Activated B cell treated with CpG ODN at 0.5 μM for 24 hours (primary cell): Measurements from ENCODE around the gene POLR2F. TPM values are rescaled to one million over a fixed set of nuclear protein-coding genes. Genes with fewer than 3 reads are reported as not detected.

Experiments used
- ATAC-seq: fragments of 200-7000 bp; cut with Tn5 transposase; one replicate; pipeline ENCODE4 v1.10.0; 2021; ENCODE audit warnings: low read depth, mild to moderate bottlenecking, moderate library complexity
- CTCF ChIA-PET: fragments of 350-600 bp; sonication (Branson Sonifier 250); formaldehyde crosslinking; loops from one replicate; lab custom pipeline; 2021; ENCODE audit warnings: antibody characterized with exemption; lab: Charles Lee
- POLR2A ChIA-PET: fragments of 350-600 bp; sonication (Branson Sonifier 250); formaldehyde crosslinking; loops from one replicate; lab custom pipeline; 2021; ENCODE audit warnings: antibody characterized with exemption; lab: Charles Lee
- DNase-seq: peaks from one replicate; pipeline ENCODE4 v3.0.0; 2022
- H3K27ac Mint-ChIP-seq: one replicate; pipeline ENCODE4 v1.8.0; 2020; ENCODE audit warnings: mixed read lengths
- H3K27me3 Mint-ChIP-seq: one replicate; pipeline ENCODE4 v1.8.0; 2021; ENCODE audit warnings: mixed read lengths
- H3K36me3 Mint-ChIP-seq: one replicate; pipeline ENCODE4 v1.8.0; 2021; ENCODE audit warnings: low read depth, mixed read lengths
- H3K4me1 Mint-ChIP-seq: one replicate; pipeline ENCODE4 v1.8.0; 2021; ENCODE audit warnings: mixed read lengths
- H3K4me3 Mint-ChIP-seq: one replicate; pipeline ENCODE4 v1.8.0; 2020; ENCODE audit warnings: mild to moderate bottlenecking, mixed read lengths
- H3K9me3 Mint-ChIP-seq: one replicate; pipeline ENCODE4 v1.8.0; 2020; ENCODE audit warnings: mixed read lengths
- CTCF ChIP-seq: fragments of 200-600 bp; IDR thresholded peaks from one replicate; pipeline ENCODE4 v1.8.0; 2022; ENCODE audit warnings: antibody characterized with exemption, mild to moderate bottlenecking
- intact Hi-C: fragments of 100-400 bp; cut with micrococcal nuclease; formaldehyde crosslinking; loops from one replicate; pipeline ENCODE4 v1.15.1; 2024
- total RNA-seq: library from RNA; stranded (reverse); gene quantifications from 2 replicates; pipeline ENCODE4 v1.2.3, GENCODE V29; 2022

POLR2F gene
- total RNA-seq, 1 donor from 2014 or later = 47.8 TPM

GRCh38 chr22:37906364-37907008 is 47.0 kb upstream of the POLR2F start:
- no peak for TF ChIP-seq CTCF
- peak; percentile 43 for DNase-seq
- ChIA-PET CTCF (interaction anchor here (0.9 to 1.7 kb wide), 8 partner anchors 9 to 61 kb away, joined by 3 to 10 read pairs (median 6); no protein-coding TSS in a partner anchor), POLR2A (interaction anchor here (0.9 to 1.8 kb wide), 4 partner anchors 9 to 62 kb away, joined by 4 to 6 read pairs (median 5); partner anchors contain the start of gene ANKRD54)
- Mint-ChIP-seq H3K27me3 (no peaks in the 10 kb centered on the region), H3K4me1 (peaks cover 22% of the 10 kb centered on the region), H3K4me3 (peak overlapping the region; percentile 81), H3K9me3 (no peaks in the 10 kb centered on the region), H3K27ac (peak overlapping the region; percentile 70), H3K36me3 (peaks cover 2% of the 10 kb centered on the region)
- intact Hi-C loops = loop anchor here (1.0 kb wide), 3 partner anchors 28 to 62 kb away; partner anchors contain the start of gene ANKRD54
- ATAC-seq = peak; percentile 11

- peaks cover 22% of the 10 kb centered on the region for H3K4me1 Mint-ChIP-seq
- no peak for ATAC-seq
- intact Hi-C loops = no loop called here
- peak overlapping the region; percentile 81 for H3K4me3 Mint-ChIP-seq
- H3K27me3 Mint-ChIP-seq = no peaks in the 10 kb centered on the region
- ChIA-PET POLR2A (interaction anchor here (0.6 to 1.0 kb wide), 2 partner anchors 9 to 47 kb away, joined by 7 to 8 read pairs; no protein-coding TSS in a partner anchor), CTCF (no interaction called here)
- no peaks in the 10 kb centered on the region for H3K9me3 Mint-ChIP-seq
- peak overlapping the region; percentile 70 for H3K27ac Mint-ChIP-seq
- no peak for DNase-seq
- TF ChIP-seq CTCF = no peak
- peaks cover 6% of the 10 kb centered on the region for H3K36me3 Mint-ChIP-seq
Measured at GRCh38 chr22:37907036-37907954, 46.2 kb upstream of the POLR2F start.

GRCh38 chr22:37909766-37910165 is 43.7 kb upstream of the POLR2F start:
- CTCF ChIA-PET = no interaction called here
- H3K27ac Mint-ChIP-seq = no peak overlapping the region

GRCh38 chr22:37910890-37911672 is 42.4 kb upstream of the POLR2F start:
- Mint-ChIP-seq H3K36me3 (peaks cover 20% of the 10 kb centered on the region), H3K9me3 (no peaks in the 10 kb centered on the region), H3K27me3 (no peaks in the 10 kb centered on the region), H3K4me1 (peaks cover 13% of the 10 kb centered on the region), H3K27ac (no peak overlapping the region), H3K4me3 (no peak overlapping the region)
- ChIA-PET POLR2A (no interaction called here), CTCF (interaction anchor here (1.3 kb wide), 1 partner anchor 13 kb away, joined by 3 read pairs; no protein-coding TSS in a partner anchor)
- no peak for TF ChIP-seq CTCF
- DNase-seq = no peak
- intact Hi-C loops = no loop called here
- no peak for ATAC-seq

More at GRCh38 chr22:37909766-37910165, 43.7 kb upstream of the POLR2F start:
- intact Hi-C loops = no loop called here
- Mint-ChIP-seq H3K4me3 (no peak overlapping the region), H3K9me3 (no peaks in the 10 kb centered on the region), H3K4me1 (peaks cover 21% of the 10 kb centered on the region), H3K27me3 (no peaks in the 10 kb centered on the region), H3K36me3 (peaks cover 18% of the 10 kb centered on the region)
- no peak for DNase-seq
- no peak for ATAC-seq
- no peak for TF ChIP-seq CTCF
- POLR2A ChIA-PET = no interaction called here
